HepG2 (cell line): Measurements from ENCODE around the gene FGFR3. TPM values are rescaled to one million over a fixed set of nuclear protein-coding genes. Genes with fewer than 3 reads are reported as not detected.

Experiments used
- AGO2 ChIP-seq: fragments of 200-400 bp; formaldehyde crosslinking; optimal IDR thresholded peaks from 2 replicates; pipeline ENCODE3; 2017; ENCODE audit warnings: mild to moderate bottlenecking, low read depth, low read length, moderate library complexity
- ATF1 ChIP-seq: IDR thresholded peaks from 2 replicates; pipeline ENCODE4 v1.6.1; 2016; ENCODE audit warnings: mild to moderate bottlenecking, control low read depth
- CHCHD3 ChIP-seq: sonication (generic); formaldehyde crosslinking; IDR thresholded peaks from 2 replicates; pipeline ENCODE4 v1.8.0; 2022; ENCODE audit warnings: mild to moderate bottlenecking, missing genetic modification reagents, moderate library complexity
- ETS1 ChIP-seq: sonication (generic); formaldehyde crosslinking; IDR thresholded peaks from 2 replicates; pipeline ENCODE4 v1.4.0; 2020; ENCODE audit warnings: missing genetic modification reagents
- FOXA1 ChIP-seq, 2 experiments: fragments of 450-650 bp in 1 of 2; sonication (generic) in 1 of 2; formaldehyde crosslinking in 1 of 2; IDR thresholded peaks; 2 replicates each; pipeline versions ENCODE4 v1.4.0 to v1.6.1; 2016 to 2020; ENCODE audit warnings: missing genetic modification reagents in 1 of 2
- HDAC2 ChIP-seq: sonication (generic); formaldehyde crosslinking; IDR thresholded peaks from 2 replicates; pipeline ENCODE4 v1.4.0; 2020; ENCODE audit warnings: missing genetic modification reagents
- HOXA9 ChIP-seq: sonication (generic); formaldehyde crosslinking; IDR thresholded peaks from 2 replicates; pipeline ENCODE4 v1.8.1; 2022; ENCODE audit warnings: missing genetic modification reagents, mild to moderate bottlenecking, moderate library complexity, borderline replicate concordance
- KDM1A ChIP-seq: IDR thresholded peaks from 2 replicates; pipeline ENCODE4 v1.6.1; 2016; ENCODE audit warnings: missing compliant biosample characterization
- KLF6 ChIP-seq: IDR thresholded peaks from 2 replicates; pipeline ENCODE4 v1.8.0; 2016; ENCODE audit warnings: missing biosample characterization, missing genetic modification reagents
- MAFG ChIP-seq: sonication (generic); formaldehyde crosslinking; IDR thresholded peaks from 2 replicates; pipeline ENCODE4 v1.5.1; 2020; ENCODE audit warnings: mild to moderate bottlenecking, missing genetic modification reagents
- POLR2G ChIP-seq: fragments of 200-400 bp; formaldehyde crosslinking; IDR thresholded peaks from 2 replicates; pipeline ENCODE4 v1.6.1; 2018; ENCODE audit warnings: mild to moderate bottlenecking, low read depth, low read length, moderate library complexity
- RNF2 ChIP-seq: fragments of 450-650 bp; conservative IDR thresholded peaks from 2 replicates; pipeline ENCODE4 v1.6.1; 2016; ENCODE audit warnings: low read depth
- SALL1 ChIP-seq: sonication (generic); formaldehyde crosslinking; IDR thresholded peaks from 2 replicates; pipeline ENCODE4 v1.8.0; 2022; ENCODE audit warnings: mild to moderate bottlenecking, missing genetic modification reagents
- SAP130 ChIP-seq: IDR thresholded peaks from 2 replicates; pipeline ENCODE4 v1.6.1; 2016; ENCODE audit warnings: low read depth
- TARDBP ChIP-seq: sonication (generic); formaldehyde crosslinking; IDR thresholded peaks from 2 replicates; pipeline ENCODE4 v1.8.0; 2022; ENCODE audit warnings: mild to moderate bottlenecking, missing genetic modification reagents
- TRIM24 ChIP-seq: sonication (generic); formaldehyde crosslinking; IDR thresholded peaks from 2 replicates; pipeline ENCODE4 v1.8.0; 2022; ENCODE audit warnings: mild to moderate bottlenecking, missing genetic modification reagents
- WIZ ChIP-seq: sonication (generic); formaldehyde crosslinking; IDR thresholded peaks from 2 replicates; pipeline ENCODE4 v1.5.1; 2020; ENCODE audit warnings: mild to moderate bottlenecking, missing genetic modification reagents
- ZBTB21 ChIP-seq: sonication (generic); formaldehyde crosslinking; IDR thresholded peaks from 2 replicates; pipeline ENCODE4 v1.4.0; 2020; ENCODE audit warnings: missing genetic modification reagents
- ZFAT ChIP-seq: sonication (generic); formaldehyde crosslinking; conservative IDR thresholded peaks from 2 replicates; pipeline ENCODE4 v1.8.1; 2023; ENCODE audit warnings: missing genetic modification reagents, inconsistent platforms
- ZMYM2 ChIP-seq: sonication (generic); formaldehyde crosslinking; IDR thresholded peaks from 2 replicates; pipeline ENCODE4 v1.8.0; 2022; ENCODE audit warnings: mild to moderate bottlenecking, missing genetic modification reagents
- ZNF235 ChIP-seq: sonication (generic); formaldehyde crosslinking; IDR thresholded peaks from 2 replicates; pipeline ENCODE4 v1.8.1; 2023; ENCODE audit warnings: mild to moderate bottlenecking, missing genetic modification reagents, borderline replicate concordance
- ZNF253 ChIP-seq: sonication (generic); formaldehyde crosslinking; IDR thresholded peaks from 2 replicates; pipeline ENCODE4 v1.8.0; 2022; ENCODE audit warnings: mild to moderate bottlenecking, missing genetic modification reagents, borderline replicate concordance
- ZNF512B ChIP-seq: sonication (generic); formaldehyde crosslinking; IDR thresholded peaks from 2 replicates; pipeline ENCODE4 v1.5.1; 2020; ENCODE audit warnings: missing genetic modification reagents, mild to moderate bottlenecking, borderline replicate concordance
- ZNF577 ChIP-seq: sonication (generic); formaldehyde crosslinking; IDR thresholded peaks from 2 replicates; pipeline ENCODE4 v1.4.0; 2020; ENCODE audit warnings: mild to moderate bottlenecking, low read depth, missing genetic modification reagents, borderline replicate concordance
- ZNF589 ChIP-seq: sonication (generic); formaldehyde crosslinking; conservative IDR thresholded peaks from 2 replicates; pipeline ENCODE4 v1.8.0; 2022; ENCODE audit warnings: mild to moderate bottlenecking, moderate library complexity, missing genetic modification reagents
- ZNF7 ChIP-seq: IDR thresholded peaks from 2 replicates; pipeline ENCODE4 v1.6.1; 2016; ENCODE audit warnings: missing biosample characterization, missing genetic modification reagents
- polyA plus RNA-seq, 8 experiments: library from polyadenylated mRNA; depleted of rRNA in 3 of 8; stranded (reverse) in 7 of 8; unstranded in 1 of 8; fragments of >200 nt; fragmentation: Illumina TruSeq in 4 of 8; extraction: Trizol in 4 of 8; gene quantifications; 2 replicates each; pipeline versions ENCODE4 v1.2.1 to v1.2.3, GENCODE V29; 2011 to 2016; ENCODE audit warnings: low read depth in 4 of 8, missing spikeins in 1 of 8, mixed read lengths in 1 of 8; ENCODE audit not compliant: insufficient read depth in 1 of 8
- total RNA-seq, 5 experiments: library from RNA; depleted of rRNA; stranded (reverse); fragments of >200 nt; fragmentation: Illumina TruSeq; extraction: Trizol; gene quantifications; 2 replicates each; pipeline ENCODE4 v1.2.3, GENCODE V29; 2016; ENCODE audit warnings: low read depth in 1 of 5
- TF ChIP-seq, protein P1 (sequence below): sonication (generic); formaldehyde crosslinking; IDR thresholded peaks from 2 replicates; pipeline ENCODE4 v1.4.0; 2020; ENCODE audit warnings: low read depth, mild to moderate bottlenecking, missing genetic modification reagents
- TF ChIP-seq, protein P2 (sequence below): IDR thresholded peaks from 2 replicates; pipeline ENCODE4 v1.6.1; 2016; ENCODE audit warnings: missing genetic modification reagents, missing compliant biosample characterization
- TF ChIP-seq, protein P3 (sequence below): sonication (generic); formaldehyde crosslinking; IDR thresholded peaks from 2 replicates; pipeline ENCODE4 v1.4.0; 2020; ENCODE audit warnings: mild to moderate bottlenecking, missing genetic modification reagents

The FGFR3 gene
- total and polyA plus RNA-seq, 2 of the 13 experiments (the other 11 are each of a cell fraction or from before 2014, with no cell fraction given) = 103 to 109 TPM

- TF ChIP-seq ZNF512B (CRISPR knock-in tag) (no peak), MAFG (CRISPR knock-in tag) (no peak), ATF1 (no peak), ZNF235 (CRISPR knock-in tag) (no peak), ZNF7 (CRISPR knock-in tag) (no peak), CHCHD3 (CRISPR knock-in tag) (no peak), ZMYM2 (CRISPR knock-in tag) (no peak), SALL1 (CRISPR knock-in tag) (0 out of 2 replicates have a peak, but pooled peaks have one; percentile 7), ZNF577 (CRISPR knock-in tag) (no peak), ZNF253 (no peak), FOXA1 (IDR thresholded peaks at IDR 0.05) (no peak), FOXA1 (CRISPR knock-in tag; IDR thresholded peaks at IDR 0.05) (no peak), ZBTB21 (no peak), HOXA9 (CRISPR knock-in tag) (no peak), TRIM24 (no peak), KLF6 (no peak), ZFAT (CRISPR knock-in tag) (no peak), SAP130 (CRISPR knock-in tag) (0 out of 2 replicates have a peak, but pooled peaks have one; percentile 20), POLR2G (no peak), ETS1 (CRISPR knock-in tag) (no peak), KDM1A (CRISPR knock-in tag) (no peak), AGO2 (no peak), TARDBP (no peak), WIZ (CRISPR knock-in tag) (no peak), ZNF589 (CRISPR knock-in tag) (no peak), HDAC2 (CRISPR knock-in tag) (peak; percentile 80), RNF2 (no peak)
- TF ChIP-seq, protein P1, sequence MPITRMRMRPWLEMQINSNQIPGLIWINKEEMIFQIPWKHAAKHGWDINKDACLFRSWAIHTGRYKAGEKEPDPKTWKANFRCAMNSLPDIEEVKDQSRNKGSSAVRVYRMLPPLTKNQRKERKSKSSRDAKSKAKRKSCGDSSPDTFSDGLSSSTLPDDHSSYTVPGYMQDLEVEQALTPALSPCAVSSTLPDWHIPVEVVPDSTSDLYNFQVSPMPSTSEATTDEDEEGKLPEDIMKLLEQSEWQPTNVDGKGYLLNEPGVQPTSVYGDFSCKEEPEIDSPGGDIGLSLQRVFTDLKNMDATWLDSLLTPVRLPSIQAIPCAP (CRISPR knock-in tag) = no peak
- TF ChIP-seq, protein P2, sequence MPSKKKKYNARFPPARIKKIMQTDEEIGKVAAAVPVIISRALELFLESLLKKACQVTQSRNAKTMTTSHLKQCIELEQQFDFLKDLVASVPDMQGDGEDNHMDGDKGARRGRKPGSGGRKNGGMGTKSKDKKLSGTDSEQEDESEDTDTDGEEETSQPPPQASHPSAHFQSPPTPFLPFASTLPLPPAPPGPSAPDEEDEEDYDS = no peak
- TF ChIP-seq, protein P3, sequence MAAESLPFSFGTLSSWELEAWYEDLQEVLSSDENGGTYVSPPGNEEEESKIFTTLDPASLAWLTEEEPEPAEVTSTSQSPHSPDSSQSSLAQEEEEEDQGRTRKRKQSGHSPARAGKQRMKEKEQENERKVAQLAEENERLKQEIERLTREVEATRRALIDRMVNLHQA (CRISPR knock-in tag) = no peak
Measured at GRCh38 chr4:1770791-1771231, 22.3 kb upstream of the FGFR3 start (continued).
